OCI-LY1 (cell line): ENCODE data around the gene PTPRE.

Source experiments
- H2AFZ ChIP-seq: fragments of 200-600 bp; sonication (generic), shearing (Covaris generic); 2 replicates; pipeline ENCODE4 v1.6.0; 2014; ENCODE audit warnings: antibody characterized with exemption, mild to moderate bottlenecking, low read length
- H3F3A ChIP-seq: fragments of 200-600 bp; sonication (generic), shearing (Covaris generic); 2 replicates; pipeline ENCODE4 v1.6.0; 2014; ENCODE audit warnings: mild to moderate bottlenecking, antibody characterized with exemption, low read length, moderate library complexity; ENCODE audit not compliant: insufficient read depth
- H3K27ac ChIP-seq: fragments of 200-600 bp; sonication (generic); 2 replicates; pipeline ENCODE4 v1.5.1; 2014; ENCODE audit warnings: low read length, mixed run types, mild to moderate bottlenecking, low read depth; ENCODE audit not compliant: poor library complexity, severe bottlenecking
- H3K27me3 ChIP-seq: fragments of 200-600 bp; sonication (generic); 2 replicates; pipeline ENCODE4 v1.6.0; 2014; ENCODE audit warnings: antibody characterized with exemption, mild to moderate bottlenecking, low read length, moderate library complexity; ENCODE audit not compliant: insufficient read depth
- H3K36me3 ChIP-seq: fragments of 200-600 bp; sonication (generic); 2 replicates; pipeline ENCODE4 v1.6.1; 2014; ENCODE audit warnings: mild to moderate bottlenecking, antibody characterized with exemption, low read length, moderate library complexity, mixed read lengths; ENCODE audit not compliant: insufficient read depth
- H3K4me1 ChIP-seq: fragments of 200-600 bp; sonication (generic); 2 replicates; pipeline ENCODE4 v1.5.1; 2014; ENCODE audit warnings: mild to moderate bottlenecking, low read length, moderate library complexity; ENCODE audit not compliant: insufficient read depth, severe bottlenecking
- H3K4me2 ChIP-seq: fragments of 200-600 bp; sonication (generic), shearing (Covaris generic); 2 replicates; pipeline ENCODE4 v1.6.1; 2014; ENCODE audit warnings: low read length
- H3K4me3 ChIP-seq: fragments of 200-600 bp; sonication (generic); 2 replicates; pipeline ENCODE4 v1.5.1; 2014; ENCODE audit warnings: low read length, low read depth, mild to moderate bottlenecking, mixed read lengths; ENCODE audit not compliant: poor library complexity, severe bottlenecking
- H3K79me2 ChIP-seq: fragments of 200-600 bp; shearing (Covaris generic); 2 replicates; pipeline ENCODE4 v1.6.1; 2016; ENCODE audit warnings: mixed run types, low read length, mixed read lengths; ENCODE audit not compliant: insufficient read depth
- H3K9ac ChIP-seq: fragments of 200-600 bp; sonication (generic), shearing (Covaris generic); 2 replicates; pipeline ENCODE4 v1.6.1; 2014; ENCODE audit warnings: mild to moderate bottlenecking, low read length, mixed read lengths
- H3K9me2 ChIP-seq: fragments of 200-600 bp; sonication (generic), shearing (Covaris generic); 2 replicates; pipeline ENCODE4 v1.6.1; 2014; ENCODE audit warnings: low read depth, mild to moderate bottlenecking, low read length, mixed read lengths
- H3K9me3 ChIP-seq: fragments of 200-600 bp; shearing (Covaris generic); 2 replicates; pipeline ENCODE4 v1.6.1; 2014; ENCODE audit warnings: low read length, mixed read lengths
- H4K20me1 ChIP-seq: fragments of 200-600 bp; sonication (generic), shearing (Covaris generic); 2 replicates; pipeline ENCODE4 v1.6.0; 2016; ENCODE audit warnings: mild to moderate bottlenecking, low read length; ENCODE audit not compliant: insufficient read depth
- CTCF ChIP-seq: fragments of 200-600 bp; sonication (generic), shearing (Covaris generic); IDR thresholded peaks from 2 replicates; pipeline ENCODE4 v1.5.1; 2017; ENCODE audit warnings: mild to moderate bottlenecking, antibody characterized with exemption, low read length, moderate library complexity, mixed read lengths
- EZH2 ChIP-seq: fragments of 200-600 bp; sonication (generic), shearing (Covaris generic); IDR thresholded peaks from 2 replicates; pipeline ENCODE4 v1.8.0; 2017; ENCODE audit warnings: borderline replicate concordance, mixed run types, mild to moderate bottlenecking, antibody characterized with exemption, low read length, moderate library complexity, mixed read lengths

PTPRE gene

GRCh38 chr10:128113026-128113425 lies 206.1 kb downstream of the PTPRE start:
- no peaks in the 10 kb centered on the region for H3K9me2 ChIP-seq
- no peak overlapping the region for H3K9ac ChIP-seq
- H3K4me1 ChIP-seq = no peaks in the 10 kb centered on the region
- no peaks in the 10 kb centered on the region for H3K9me3 ChIP-seq
- TF ChIP-seq EZH2 (no peak), CTCF (no peak)
- H3K36me3 ChIP-seq = peaks cover 100% of the 10 kb centered on the region
- H3K4me2 ChIP-seq = no peak overlapping the region
- H3K27me3 ChIP-seq = no peaks in the 10 kb centered on the region
- no peak overlapping the region for H3K27ac ChIP-seq
- no peaks in the 10 kb centered on the region for H3F3A ChIP-seq
- no peaks in the 10 kb centered on the region for H3K79me2 ChIP-seq
- no peak overlapping the region for H3K4me3 ChIP-seq
- no peaks in the 10 kb centered on the region for H4K20me1 ChIP-seq
- H2AFZ ChIP-seq = no peak overlapping the region

- H3K4me2 ChIP-seq = no peak overlapping the region
- no peak overlapping the region for H3K9ac ChIP-seq
- H3K4me3 ChIP-seq = no peak overlapping the region
- no peaks in the 10 kb centered on the region for H3K9me2 ChIP-seq
- H3F3A ChIP-seq = no peaks in the 10 kb centered on the region
- H3K4me1 ChIP-seq = no peaks in the 10 kb centered on the region
- peaks cover 9% of the 10 kb centered on the region for H3K79me2 ChIP-seq
- H3K27me3 ChIP-seq = no peaks in the 10 kb centered on the region
- H3K9me3 ChIP-seq = no peaks in the 10 kb centered on the region
- H2AFZ ChIP-seq = no peak overlapping the region
- no peaks in the 10 kb centered on the region for H4K20me1 ChIP-seq
- no peak overlapping the region for H3K27ac ChIP-seq
- peaks cover 100% of the 10 kb centered on the region for H3K36me3 ChIP-seq
- TF ChIP-seq CTCF = no peak
- TF ChIP-seq EZH2 = no peak
Observed at GRCh38 chr10:128114901-128115300, 208.0 kb downstream of the PTPRE start.

GRCh38 chr10:128115356-128115755 lies 208.5 kb downstream of the PTPRE start:
- no peaks in the 10 kb centered on the region for H3K9me3 ChIP-seq
- H3K4me3 ChIP-seq = no peak overlapping the region
- no peaks in the 10 kb centered on the region for H3K4me1 ChIP-seq
- no peaks in the 10 kb centered on the region for H4K20me1 ChIP-seq
- no peak overlapping the region for H2AFZ ChIP-seq
- no peaks in the 10 kb centered on the region for H3F3A ChIP-seq
- no peak overlapping the region for H3K4me2 ChIP-seq
- H3K79me2 ChIP-seq = peaks cover 11% of the 10 kb centered on the region
- no peak for TF ChIP-seq CTCF
- no peak for TF ChIP-seq EZH2
- H3K36me3 ChIP-seq = peaks cover 100% of the 10 kb centered on the region
- no peaks in the 10 kb centered on the region for H3K9me2 ChIP-seq
- H3K9ac ChIP-seq = no peak overlapping the region
- H3K27ac ChIP-seq = no peak overlapping the region
- no peaks in the 10 kb centered on the region for H3K27me3 ChIP-seq
